Natural killer cell (primary cell): ENCODE results near the gene CCDC77. TPM values are rescaled to one million over a fixed set of nuclear protein-coding genes. Genes with fewer than 3 reads are reported as not detected.
A peak's percentile ranks its signal among the peaks of the same experiment; 100 is the strongest.

Experiments used
- ATAC-seq, 3 donors: fragments of 150-1000 bp in 2 of 3; fragments of 200-7000 bp in 1 of 3; cut with Tn5 transposase; 1 replicate in 1 of 3; 2 replicates in 2 of 3; pipeline ENCODE4 v1.10.0; 2021; ENCODE audit warnings: mild to moderate bottlenecking in 2 of 3, moderate library complexity in 2 of 3
- DNase-seq, 2 donors: peaks; one replicate each; pipeline versions ENCODE4 v3.0.0 to v3.0.0-alpha.2; 2013 to 2021; ENCODE audit warnings: mixed read lengths in 1 of 2
- H3K27ac ChIP-seq: one replicate; pipeline ENCODE4 v1.5.1; 2013; ENCODE audit warnings: mild to moderate bottlenecking, low read length
- H3K27me3 ChIP-seq: one replicate; pipeline ENCODE4 v1.6.1; 2013; ENCODE audit warnings: low read length; ENCODE audit not compliant: control insufficient read depth, insufficient read depth
- H3K36me3 ChIP-seq: one replicate; pipeline ENCODE4 v1.6.1; 2013; ENCODE audit warnings: low read length; ENCODE audit not compliant: control insufficient read depth, insufficient read depth
- H3K4me1 ChIP-seq: one replicate; pipeline ENCODE4 v1.6.1; 2013; ENCODE audit warnings: low read length; ENCODE audit not compliant: control insufficient read depth, insufficient read depth
- H3K4me3 ChIP-seq: one replicate; pipeline ENCODE4 v1.5.1; 2013; ENCODE audit warnings: low read length
- H3K9me3 ChIP-seq: one replicate; pipeline ENCODE4 v1.6.1; 2013; ENCODE audit warnings: low read length; ENCODE audit not compliant: control insufficient read depth, insufficient read depth
- H3K27ac Mint-ChIP-seq, 2 donors: one replicate each; pipeline ENCODE4 v1.8.0; 2022; ENCODE audit warnings: mild to moderate bottlenecking in 2 of 2, mixed read lengths in 2 of 2, moderate library complexity in 1 of 2
- H3K27me3 Mint-ChIP-seq, 2 donors: one replicate each; pipeline ENCODE4 v1.8.0; 2022; ENCODE audit warnings: low read depth in 2 of 2, mixed read lengths in 2 of 2
- H3K36me3 Mint-ChIP-seq: one replicate; pipeline ENCODE4 v1.8.0; 2022; ENCODE audit warnings: mixed read lengths
- H3K4me1 Mint-ChIP-seq, 2 donors: one replicate each; pipeline ENCODE4 v1.8.0; 2022; ENCODE audit warnings: mixed read lengths in 2 of 2
- H3K4me3 Mint-ChIP-seq: one replicate; pipeline ENCODE4 v1.8.0; 2022; ENCODE audit warnings: mild to moderate bottlenecking, moderate library complexity, mixed read lengths
- H3K9me3 Mint-ChIP-seq, 2 donors: one replicate each; pipeline ENCODE4 v1.8.0; 2022; ENCODE audit warnings: mixed read lengths in 2 of 2
- CTCF ChIP-seq: fragments of 200-600 bp; IDR thresholded peaks from one replicate; pipeline ENCODE4 v1.8.0; 2022; ENCODE audit warnings: antibody characterized with exemption
- WGBS: methylation state at CpG from one replicate; pipeline ENCODE4 v1.1.7; 2013; ENCODE audit warnings: missing lambda C conversion rate; ENCODE audit not compliant: insufficient coverage; 5-methylcytosine and 5-hydroxymethylcytosine counted together
- intact Hi-C: fragments of 100-400 bp; cut with micrococcal nuclease; formaldehyde crosslinking; loops from one replicate; pipeline ENCODE4 v1.14.2; 2022
- total RNA-seq, 4 donors: library from RNA; stranded (reverse); fragments of 120-200 nt in 1 of 4; gene quantifications; one replicate each; pipeline versions ENCODE4 v1.2.3 to v1.2.4, GENCODE V29; 2013 to 2022

The CCDC77 gene
- total RNA-seq, 3 donors from 2014 or later (not counting 1 experiment from before 2014, with no cell fraction given), result 10.9 to 18.5 (median 15.1) TPM

GRCh38 chr12:459430-460258, 58.2 kb downstream of the CCDC77 start, which contains the start of gene B4GALNT3:
Gene B4GALNT3 (plus strand): TSS chr12:459939. CDS start chr12:460377, 438 bp downstream.
- peak within 1 kb of the TSS; percentile 24 for H3K4me3 ChIP-seq
- no peaks in the 10 kb centered on the region for H3K36me3 ChIP-seq
- no peaks in the 10 kb centered on the region for H3K9me3 Mint-ChIP-seq
- no peak within 1 kb of the TSS for H3K27ac ChIP-seq
- no peak for TF ChIP-seq CTCF
- H3K4me1 ChIP-seq, result peaks cover 22% of the 10 kb centered on the region
- H3K4me3 Mint-ChIP-seq, result peak within 1 kb of the TSS; percentile 91
- ATAC-seq (peak; percentile 43 to 66 (median 59)), DNase-seq (peak; percentile 37 to 62)
- WGBS, result 5% methylated on average over 82 of the region's 82 CpGs
- no peaks in the 10 kb centered on the region for H3K9me3 ChIP-seq
- H3K27ac Mint-ChIP-seq, result peak within 1 kb of the TSS in 1 of 2 donors; percentile 70
- peaks cover 18 to 28% of the 10 kb centered on the region in 2 donors for H3K4me1 Mint-ChIP-seq
- intact Hi-C loops, result loop anchor here (5.0 kb wide), 1 partner anchor 38 kb away; no protein-coding TSS in a partner anchor
- no peaks in the 10 kb centered on the region for H3K36me3 Mint-ChIP-seq
- H3K27me3 ChIP-seq, result peaks cover 10% of the 10 kb centered on the region
- peaks cover 19 to 43% of the 10 kb centered on the region in 2 donors for H3K27me3 Mint-ChIP-seq

DNA sequence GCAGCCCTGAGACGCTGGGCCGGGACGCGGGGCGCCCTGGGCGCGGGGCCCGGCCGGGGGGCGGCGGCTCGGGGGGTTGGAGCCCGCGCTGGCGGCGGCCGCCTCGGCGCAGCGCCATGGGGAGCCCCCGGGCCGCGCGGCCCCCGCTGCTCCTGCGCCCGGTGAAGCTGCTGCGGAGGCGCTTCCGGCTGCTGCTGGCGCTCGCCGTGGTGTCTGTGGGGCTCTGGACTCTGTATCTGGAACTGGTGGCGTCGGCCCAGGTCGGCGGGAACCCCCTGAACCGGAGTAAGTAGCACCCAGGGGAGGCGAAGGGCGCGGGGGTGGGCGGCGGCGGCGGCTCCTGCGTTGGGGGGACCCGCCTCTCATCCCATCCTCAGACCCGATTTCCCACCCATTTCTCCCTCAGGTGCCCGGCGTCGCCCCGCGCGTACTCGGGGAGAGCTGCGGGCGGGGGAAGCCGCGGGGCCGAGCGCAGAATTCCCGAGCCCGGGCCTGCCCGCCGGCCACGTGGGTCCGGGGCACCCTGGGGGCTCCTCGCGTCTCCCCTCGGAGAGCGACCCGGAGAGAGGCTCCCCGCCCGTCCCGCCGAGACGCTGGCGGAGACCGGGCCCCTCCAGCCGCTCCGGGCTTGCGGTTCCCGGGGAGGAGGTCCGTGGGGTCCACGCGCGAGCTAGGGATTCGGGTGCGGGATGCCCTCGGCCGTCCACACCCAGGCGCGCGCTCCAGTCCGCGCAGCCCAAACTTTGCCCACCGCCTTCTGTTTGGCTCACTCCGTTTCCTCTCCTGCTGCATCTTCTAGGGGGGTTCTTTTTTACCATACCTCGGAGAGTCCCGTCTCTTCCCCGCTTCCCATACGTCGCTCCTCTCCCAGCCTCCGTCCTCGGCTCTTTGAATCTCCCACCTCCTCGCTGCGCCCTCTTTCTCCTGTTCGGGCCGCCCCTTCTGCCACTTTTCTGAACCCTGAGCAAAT, 59.1 kb downstream of the CCDC77 start:
- no peak overlapping the region for H3K4me3 ChIP-seq
- WGBS, result 6% methylated on average over 109 of the region's 109 CpGs
- intact Hi-C loops, result loop anchor here (5.0 kb wide), 1 partner anchor 37 kb away; no protein-coding TSS in a partner anchor
- no peak for TF ChIP-seq CTCF
- Mint-ChIP-seq H3K27me3 (peaks cover 22 to 50% of the 10 kb centered on the region in 2 donors), H3K36me3 (no peaks in the 10 kb centered on the region), H3K27ac (peak overlapping the region in 1 of 2 donors; percentile 70), H3K4me1 (peaks cover 18 to 29% of the 10 kb centered on the region in 2 donors), H3K4me3 (peak overlapping the region; percentile 91), H3K9me3 (no peaks in the 10 kb centered on the region)
- no peak overlapping the region for H3K27ac ChIP-seq
- peak; percentile 78 to 80 (median 79) for ATAC-seq
- peak; percentile 35 to 72 for DNase-seq
- H3K27me3 ChIP-seq, result peaks cover 10% of the 10 kb centered on the region
- H3K4me1 ChIP-seq, result peaks cover 26% of the 10 kb centered on the region
- no peaks in the 10 kb centered on the region for H3K36me3 ChIP-seq
- H3K9me3 ChIP-seq, result no peaks in the 10 kb centered on the region

DNA sequence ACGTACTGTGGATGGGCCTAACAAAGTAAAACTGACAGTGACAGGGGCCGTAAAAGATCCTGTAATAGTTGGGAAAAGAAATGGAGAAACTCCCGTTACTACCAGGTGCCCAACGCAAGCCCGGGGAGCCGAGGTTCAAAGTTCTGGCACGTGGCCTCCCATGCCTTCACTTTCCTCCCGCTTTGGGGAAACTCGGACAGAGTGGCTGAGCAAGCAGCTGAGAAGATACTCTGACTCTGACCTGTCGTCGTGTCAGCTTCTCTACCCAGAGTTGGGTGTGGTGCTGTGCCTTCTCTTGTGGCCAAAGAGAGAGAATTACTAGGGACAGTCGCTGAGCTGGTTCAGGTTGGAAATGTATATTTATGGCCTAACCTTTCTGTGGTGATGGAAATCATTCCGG, 60.0 kb downstream of the CCDC77 start:
- no peaks in the 10 kb centered on the region for H3K9me3 Mint-ChIP-seq
- H3K36me3 ChIP-seq, result no peaks in the 10 kb centered on the region
- no peak for TF ChIP-seq CTCF
- H3K36me3 Mint-ChIP-seq, result no peaks in the 10 kb centered on the region
- peak overlapping the region in 1 of 2 donors; percentile 70 for H3K27ac Mint-ChIP-seq
- peaks cover 22 to 50% of the 10 kb centered on the region in 2 donors for H3K27me3 Mint-ChIP-seq
- peaks cover 10% of the 10 kb centered on the region for H3K27me3 ChIP-seq
- WGBS, result 82% methylated on average over 13 of the region's 13 CpGs
- H3K4me1 Mint-ChIP-seq, result peaks cover 18 to 29% of the 10 kb centered on the region in 2 donors
- DNase-seq (no peak), ATAC-seq (no peak)
- no peaks in the 10 kb centered on the region for H3K9me3 ChIP-seq
- H3K4me3 ChIP-seq, result no peak overlapping the region
- intact Hi-C loops, result loop anchor here (5.0 kb wide), 1 partner anchor 36 kb away; no protein-coding TSS in a partner anchor
- peaks cover 26% of the 10 kb centered on the region for H3K4me1 ChIP-seq
- H3K27ac ChIP-seq, result no peak overlapping the region
- H3K4me3 Mint-ChIP-seq, result peak overlapping the region; percentile 91
